GM23338 (cell line): ENCODE results near the gene SLC7A6. TPM values are rescaled to one million over a fixed set of nuclear protein-coding genes. Genes with fewer than 3 reads are reported as not detected.

ENCODE experiments used
- ATAC-seq: fragments of 200-7000 bp; cut with Tn5 transposase; 3 replicates; pipeline ENCODE4 v1.9.1; 2020
- DNase-seq: peaks from one replicate; pipeline ENCODE4 v3.0.0-alpha.2; 2015; ENCODE audit warnings: low spot score
- H2AFZ ChIP-seq: fragments of 200-600 bp; sonication (generic); 2 replicates; pipeline ENCODE4 v1.8.0; 2016; ENCODE audit warnings: antibody characterized with exemption, mild to moderate bottlenecking, moderate library complexity
- H3F3A ChIP-seq: fragments of 200-600 bp; sonication (generic); replicated peaks from 2 replicates; pipeline ENCODE4 v1.8.0; 2017; ENCODE audit warnings: antibody characterized with exemption, mixed run types, low read depth
- H3K27ac ChIP-seq: fragments of 200-600 bp; sonication (generic); 2 replicates; pipeline ENCODE4 v1.6.1; 2016; ENCODE audit warnings: low read depth
- H3K27me3 ChIP-seq: fragments of 200-600 bp; sonication (generic); 2 replicates; pipeline ENCODE4 v1.8.0; 2016; ENCODE audit warnings: mild to moderate bottlenecking, mixed run types, moderate library complexity; ENCODE audit not compliant: insufficient read depth
- H3K36me3 ChIP-seq: fragments of 200-600 bp; sonication (generic); 2 replicates; pipeline ENCODE4 v1.8.0; 2016; ENCODE audit warnings: mild to moderate bottlenecking; ENCODE audit not compliant: insufficient read depth
- H3K4me1 ChIP-seq: fragments of 200-600 bp; sonication (generic); 2 replicates; pipeline ENCODE4 v1.8.0; 2016; ENCODE audit warnings: mild to moderate bottlenecking, moderate library complexity; ENCODE audit not compliant: insufficient read depth
- H3K4me2 ChIP-seq: fragments of 200-600 bp; sonication (generic); 2 replicates; pipeline ENCODE4 v1.7.1; 2017; ENCODE audit warnings: mixed run types
- H3K4me3 ChIP-seq: fragments of 200-600 bp; sonication (generic); 2 replicates; pipeline ENCODE4 v1.6.1; 2016; ENCODE audit warnings: mixed run types
- H3K79me2 ChIP-seq: fragments of 200-600 bp; sonication (generic); replicated peaks from 2 replicates; pipeline ENCODE4 v1.8.0; 2017; ENCODE audit warnings: mild to moderate bottlenecking; ENCODE audit not compliant: insufficient read depth
- H3K9me2 ChIP-seq: fragments of 200-600 bp; sonication (generic); 2 replicates; pipeline ENCODE4 v1.8.0; 2017; ENCODE audit not compliant: insufficient read depth
- H4K20me1 ChIP-seq: fragments of 200-600 bp; sonication (generic); replicated peaks from 2 replicates; pipeline ENCODE4 v1.8.0; 2017; ENCODE audit warnings: mild to moderate bottlenecking; ENCODE audit not compliant: insufficient read depth
- H3K27ac Mint-ChIP-seq: 2 replicates; pipeline ENCODE4 v1.8.0; 2020; ENCODE audit warnings: inconsistent platforms, mild to moderate bottlenecking, moderate library complexity, mixed read lengths
- H3K27me3 Mint-ChIP-seq: 3 replicates; pipeline ENCODE4 v1.8.0; 2022; ENCODE audit warnings: low read depth, mild to moderate bottlenecking, moderate library complexity, mixed read lengths, inconsistent platforms; ENCODE audit not compliant: insufficient read depth, poor library complexity
- H3K36me3 Mint-ChIP-seq: 3 replicates; pipeline ENCODE4 v1.8.0; 2021; ENCODE audit warnings: low read depth, mild to moderate bottlenecking, inconsistent platforms, moderate library complexity, mixed read lengths
- H3K4me1 Mint-ChIP-seq: 3 replicates; pipeline ENCODE4 v1.8.0; 2020; ENCODE audit warnings: mild to moderate bottlenecking, inconsistent platforms, mixed read lengths
- H3K4me3 Mint-ChIP-seq: 3 replicates; pipeline ENCODE4 v1.8.0; 2021; ENCODE audit warnings: moderate library complexity, mild to moderate bottlenecking, inconsistent platforms, mixed read lengths
- H3K9me3 Mint-ChIP-seq: 3 replicates; pipeline ENCODE4 v1.8.0; 2020; ENCODE audit warnings: moderate library complexity, mild to moderate bottlenecking, inconsistent platforms, mixed read lengths
- CREB1 ChIP-seq: fragments of 250-450 bp; sonication (Bioruptor Pico); IDR thresholded peaks from 2 replicates; pipeline ENCODE4 v1.5.0; 2020; ENCODE audit warnings: low read depth, mild to moderate bottlenecking, moderate library complexity
- CTCF ChIP-seq, 2 experiments: fragments of 200-600 bp in 1 of 2; sonication (generic) in 1 of 2; conservative IDR thresholded peaks; 2 replicates each; pipeline versions ENCODE4 v1.5.1 to v1.6.1; 2016 to 2017; ENCODE audit warnings: antibody characterized with exemption in 2 of 2, low read depth in 2 of 2, mild to moderate bottlenecking in 2 of 2, moderate library complexity in 1 of 2
- ETS1 ChIP-seq: IDR thresholded peaks from 2 replicates; pipeline ENCODE4 v1.6.1; 2016; ENCODE audit warnings: antibody characterized with exemption
- EZH2 ChIP-seq: fragments of 200-600 bp; sonication (generic); IDR thresholded peaks from one replicate; pipeline ENCODE4 v1.8.0; 2017; ENCODE audit warnings: antibody characterized with exemption, mild to moderate bottlenecking, low read depth; ENCODE audit not compliant: unreplicated experiment
- EZH2phosphoT487 ChIP-seq: fragments of 200-600 bp; sonication (generic); IDR thresholded peaks from one replicate; pipeline ENCODE4 v1.8.1; 2018; ENCODE audit warnings: antibody characterized with exemption; ENCODE audit not compliant: unreplicated experiment
- JUNB ChIP-seq: IDR thresholded peaks from one replicate; pipeline ENCODE4 v1.6.1; 2016; ENCODE audit warnings: antibody characterized with exemption; ENCODE audit not compliant: unreplicated experiment
- NANOG ChIP-seq: IDR thresholded peaks from 2 replicates; pipeline ENCODE4 v1.6.1; 2016; ENCODE audit warnings: antibody characterized with exemption, borderline replicate concordance
- POLR2AphosphoS5 ChIP-seq: IDR thresholded peaks from 2 replicates; pipeline ENCODE4 v1.6.1; 2016; ENCODE audit warnings: antibody characterized with exemption, low read depth
- REST ChIP-seq: IDR thresholded peaks from one replicate; pipeline ENCODE4 v1.6.1; 2018; ENCODE audit warnings: antibody characterized with exemption; ENCODE audit not compliant: unreplicated experiment
- STAT1 ChIP-seq: IDR thresholded peaks from one replicate; pipeline ENCODE4 v1.6.1; 2016; ENCODE audit warnings: antibody characterized with exemption; ENCODE audit not compliant: unreplicated experiment
- ZNF114 ChIP-seq: fragments of 250-450 bp; sonication (Bioruptor Pico); IDR thresholded peaks from 2 replicates; pipeline ENCODE4 v1.5.0; 2020; ENCODE audit warnings: mild to moderate bottlenecking, moderate library complexity
- ZNF331 ChIP-seq: fragments of 250-450 bp; sonication (Bioruptor Pico); IDR thresholded peaks from 2 replicates; pipeline ENCODE4 v1.5.0; 2020; ENCODE audit warnings: low read depth, mild to moderate bottlenecking, moderate library complexity
- ZNF462 ChIP-seq: fragments of 250-450 bp; sonication (Bioruptor Pico); IDR thresholded peaks from 2 replicates; pipeline ENCODE4 v1.5.0; 2020; ENCODE audit warnings: mild to moderate bottlenecking, moderate library complexity
- polyA plus RNA-seq: library from polyadenylated mRNA; unstranded; fragments of >200 nt; fragmentation: Nextera tagmentation; extraction: Ambion mirVana; gene quantifications from 2 replicates; pipeline ENCODE4 v1.2.1, GENCODE V29; 2016
- total RNA-seq: library from RNA; depleted of rRNA; stranded (reverse); fragments of >200 nt; shearing (Covaris generic); gene quantifications from 2 replicates; pipeline ENCODE4 v1.2.3, GENCODE V29; 2014

Gene SLC7A6
- total and polyA plus RNA-seq, 2 experiments from 2014 or later: 16.6 to 30.9 TPM

GRCh38 chr16:68244481-68244902 is 19.8 kb upstream of the SLC7A6 start:
- ATAC-seq (no peak; the same call in 2 of the 3 replicates), DNase-seq (no peak)
- H2AFZ ChIP-seq: peak overlapping the region; percentile 97
- H3F3A ChIP-seq: no peaks in the 10 kb centered on the region
- Mint-ChIP-seq H3K36me3 (no peaks in the 10 kb centered on the region), H3K9me3 (no peaks in the 10 kb centered on the region), H3K27me3 (peaks cover 35% of the 10 kb centered on the region), H3K27ac (no peak overlapping the region), H3K4me3 (peak overlapping the region; percentile 96), H3K4me1 (peaks cover 4% of the 10 kb centered on the region; the same call in 1 of the 3 replicates)
- no peaks in the 10 kb centered on the region for H3K9me2 ChIP-seq
- H3K79me2 ChIP-seq: no peaks in the 10 kb centered on the region
- H3K4me1 ChIP-seq: no peaks in the 10 kb centered on the region; the same call in 1 of the 2 replicates
- H4K20me1 ChIP-seq: no peaks in the 10 kb centered on the region; the same call in 1 of the 2 replicates
- no peak overlapping the region for H3K27ac ChIP-seq
- TF ChIP-seq EZH2: no peak
- TF ChIP-seq CREB1 (CRISPR knock-in tag): no peak
- no peak for TF ChIP-seq CTCF (conservative IDR thresholded peaks at IDR 0.05; ENCODE audit: low read depth in 2 of 2)
- TF ChIP-seq ZNF114 (CRISPR knock-in tag): no peak
- no peak for TF ChIP-seq JUNB
- no peak for TF ChIP-seq EZH2phosphoT487
- TF ChIP-seq NANOG: no peak
- no peak for TF ChIP-seq ZNF462
- no peak for TF ChIP-seq STAT1
- no peak for TF ChIP-seq POLR2AphosphoS5
- no peak for TF ChIP-seq REST
- TF ChIP-seq ZNF331 (CRISPR knock-in tag): no peak
- TF ChIP-seq ETS1: no peak
- peak overlapping the region; percentile 96 for H3K4me2 ChIP-seq
- H3K27me3 ChIP-seq: peaks cover 9% of the 10 kb centered on the region; the same call in 1 of the 2 replicates
- H3K36me3 ChIP-seq: no peaks in the 10 kb centered on the region
- H3K4me3 ChIP-seq: peak overlapping the region; percentile 95
